CD1c-positive myeloid dendritic cell (primary cell): ENCODE data around the gene ARSA.
A peak's percentile ranks its signal among the peaks of the same experiment; 100 is the strongest.

Experiments
- DNase-seq: peaks from one replicate; pipeline ENCODE4 v3.0.0-alpha.2; 2016; ENCODE audit errors: extremely low spot score

Gene ARSA

DNA sequence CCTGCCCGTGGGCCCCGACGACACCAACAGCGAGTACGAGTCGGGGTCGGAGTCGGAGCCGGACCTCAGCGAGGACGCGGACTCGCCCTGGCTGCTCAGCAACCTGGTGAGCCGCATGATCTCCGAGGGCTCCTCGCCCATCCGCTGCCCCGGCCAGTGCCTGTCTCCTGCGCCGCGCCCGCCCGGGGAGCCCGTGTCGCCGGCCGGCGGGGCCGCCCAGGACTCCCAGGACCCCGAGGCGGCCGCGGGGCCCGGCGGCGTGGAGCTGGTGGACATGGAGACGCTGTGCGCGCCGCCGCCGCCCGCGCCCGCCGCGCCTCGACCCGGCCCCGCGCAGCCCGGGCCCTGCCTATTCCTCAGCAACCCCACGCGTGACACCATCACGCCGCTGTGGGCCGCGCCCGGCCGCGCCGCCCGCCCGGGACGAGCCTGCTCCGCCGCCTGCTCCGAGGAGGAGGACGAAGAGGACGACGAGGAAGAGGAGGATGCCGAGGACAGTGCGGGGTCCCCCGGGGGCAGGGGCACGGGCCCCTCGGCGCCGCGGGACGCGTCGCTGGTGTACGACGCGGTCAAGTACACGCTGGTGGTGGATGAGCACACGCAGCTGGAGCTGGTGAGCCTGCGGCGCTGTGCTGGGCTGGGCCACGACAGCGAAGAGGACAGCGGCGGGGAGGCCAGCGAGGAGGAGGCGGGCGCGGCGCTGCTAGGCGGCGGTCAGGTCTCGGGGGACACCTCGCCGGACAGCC is 23.5 kb downstream of the ARSA start:
- no peak for DNase-seq

DNA sequence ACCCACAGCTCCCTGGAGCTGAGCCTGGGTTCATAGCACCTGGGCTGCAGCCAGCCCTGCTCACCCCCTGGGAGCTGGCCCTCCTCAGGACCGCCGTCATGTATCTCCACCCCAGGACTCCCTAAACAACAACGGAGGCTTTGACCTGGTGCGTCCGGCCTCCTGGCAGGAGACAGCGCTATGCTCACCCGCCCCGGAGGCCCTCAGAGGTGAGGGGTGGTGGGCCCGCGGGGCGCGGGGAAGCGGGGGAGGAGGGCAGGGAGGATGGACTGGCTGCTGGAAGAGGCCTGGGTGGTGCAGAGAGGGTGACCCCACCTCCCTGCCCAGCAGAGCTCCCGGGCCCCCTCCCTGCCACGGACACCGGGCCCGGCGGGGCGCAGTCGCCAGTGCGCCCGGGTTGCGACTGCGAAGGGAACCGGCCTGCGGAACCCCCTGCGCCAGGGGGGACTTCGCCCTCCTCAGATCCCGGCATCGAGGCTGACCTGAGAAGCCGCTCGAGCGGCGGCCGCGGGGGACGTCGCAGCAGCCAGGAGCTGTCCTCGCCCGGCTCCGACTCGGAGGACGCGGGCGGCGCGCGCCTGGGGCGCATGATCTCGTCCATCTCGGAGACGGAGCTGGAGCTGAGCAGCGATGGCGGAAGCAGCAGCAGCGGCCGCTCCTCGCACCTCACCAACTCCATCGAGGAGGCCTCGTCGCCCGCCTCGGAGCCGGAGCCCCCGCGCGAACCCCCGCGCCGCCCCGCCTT is 24.3 kb downstream of the ARSA start:
- no peak for DNase-seq

DNA sequence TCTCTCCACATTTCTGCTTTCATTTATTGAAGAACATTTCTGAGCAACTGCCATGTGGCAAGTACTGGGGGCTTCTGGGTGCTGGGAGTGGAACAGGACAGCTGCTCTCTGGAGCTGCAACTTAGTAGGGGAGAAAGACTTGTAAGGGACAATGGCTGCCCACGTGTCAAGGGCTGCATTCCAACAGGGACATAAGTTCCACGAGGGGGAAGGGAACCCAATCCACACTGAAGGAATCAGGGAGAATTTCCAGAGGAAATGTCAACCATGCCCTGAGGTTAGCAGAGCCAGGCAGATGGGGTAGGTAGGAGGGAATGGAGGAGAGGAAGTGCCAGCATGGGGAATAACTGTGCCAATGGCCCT is 25.6 kb downstream of the ARSA start:
- no peak for DNase-seq

DNA sequence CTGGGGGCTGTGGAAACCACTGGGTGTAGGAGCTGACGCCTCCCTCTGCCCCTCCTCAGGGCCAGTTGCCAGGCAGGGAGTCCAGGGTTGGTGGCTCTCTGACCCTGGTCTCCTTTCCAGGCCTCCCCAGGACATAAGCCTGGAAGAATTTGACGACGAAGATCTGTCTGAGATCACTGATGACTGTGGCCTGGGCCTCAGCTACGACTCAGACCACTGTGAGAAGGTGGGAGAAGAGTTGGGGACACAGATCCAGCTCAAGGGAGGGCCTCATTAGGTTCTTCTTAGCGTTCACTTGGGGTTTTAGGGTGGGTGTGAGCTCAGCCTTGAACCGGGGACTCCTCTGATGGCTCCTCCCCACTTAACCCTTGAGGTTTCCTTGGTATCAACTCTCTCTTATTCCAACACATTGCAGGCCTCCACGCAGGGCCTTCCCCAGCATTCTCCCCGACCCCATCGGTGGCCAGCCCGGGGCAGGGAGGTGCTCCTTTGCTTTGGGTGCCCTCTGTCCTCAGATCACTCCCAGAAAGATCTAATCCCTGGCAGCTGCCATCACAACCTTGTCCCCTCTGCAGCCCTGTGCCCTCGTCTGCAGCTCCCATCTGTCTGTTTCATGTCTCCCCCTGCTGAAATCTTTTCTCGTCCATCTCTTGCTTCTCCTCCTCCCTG is 26.1 kb downstream of the ARSA start:
- no peak for DNase-seq

DNA sequence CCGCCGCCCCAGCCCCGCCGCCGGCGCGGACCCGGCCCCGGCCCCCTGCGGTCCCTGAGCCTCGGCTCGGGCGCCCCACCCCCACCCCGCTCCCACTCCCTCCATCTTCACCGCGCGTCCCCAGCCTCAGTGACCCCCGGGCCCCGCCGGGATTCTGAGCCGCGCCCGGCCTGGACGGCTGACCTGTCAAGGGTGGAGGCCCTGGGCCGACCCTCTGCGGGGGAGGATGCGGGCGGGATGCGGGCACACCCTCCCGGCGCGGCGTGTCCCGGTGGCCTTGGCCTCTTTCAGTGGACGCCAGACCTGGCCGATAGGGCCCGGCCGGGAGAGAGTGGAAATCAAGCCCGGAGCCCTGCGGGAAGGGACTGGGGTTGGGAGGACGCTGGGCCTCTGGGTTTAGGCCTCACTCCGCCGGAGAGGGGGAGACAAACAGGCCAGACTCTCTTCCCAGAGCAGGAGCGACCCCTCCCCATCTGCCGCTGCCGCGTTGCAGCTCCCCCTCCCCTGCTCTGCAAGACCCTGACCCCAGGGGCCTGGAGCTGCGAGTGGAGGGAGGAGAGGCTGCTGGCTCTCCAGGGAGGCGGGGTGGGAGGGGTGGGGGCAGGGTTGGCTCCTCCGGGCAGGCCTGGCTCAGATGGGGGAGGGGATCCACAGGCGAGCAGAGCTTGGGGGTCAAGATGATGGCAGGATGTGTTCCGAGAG is 26.8 kb downstream of the ARSA start:
- no peak for DNase-seq

DNA sequence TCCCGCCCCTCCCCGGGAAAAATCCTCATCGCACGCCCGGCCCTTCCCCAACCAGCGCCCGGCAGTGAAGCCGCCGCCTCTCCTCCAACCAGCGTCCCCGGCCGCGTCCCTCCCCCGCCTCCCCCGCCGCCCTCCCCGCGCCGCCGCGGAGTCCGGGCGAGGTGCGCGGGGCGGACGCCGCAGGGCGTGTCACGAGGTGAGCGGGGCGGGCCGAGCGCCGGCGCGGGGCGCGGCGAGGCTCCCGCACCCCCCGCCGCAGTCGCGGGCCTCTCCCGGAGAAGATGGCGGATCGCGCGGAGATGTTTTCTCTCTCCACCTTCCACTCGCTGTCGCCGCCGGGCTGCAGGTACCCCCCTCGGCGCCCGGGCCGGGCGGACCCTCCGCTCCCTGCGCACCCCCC is 27.4 kb downstream of the ARSA start, which contains the start of gene MAPK8IP2:
Gene MAPK8IP2 (plus strand): TSS at position 256 of the 400 bp plus-strand sequence. CDS start 26 bp downstream, at position 282.
- DNase-seq = peak; percentile 1

DNA sequence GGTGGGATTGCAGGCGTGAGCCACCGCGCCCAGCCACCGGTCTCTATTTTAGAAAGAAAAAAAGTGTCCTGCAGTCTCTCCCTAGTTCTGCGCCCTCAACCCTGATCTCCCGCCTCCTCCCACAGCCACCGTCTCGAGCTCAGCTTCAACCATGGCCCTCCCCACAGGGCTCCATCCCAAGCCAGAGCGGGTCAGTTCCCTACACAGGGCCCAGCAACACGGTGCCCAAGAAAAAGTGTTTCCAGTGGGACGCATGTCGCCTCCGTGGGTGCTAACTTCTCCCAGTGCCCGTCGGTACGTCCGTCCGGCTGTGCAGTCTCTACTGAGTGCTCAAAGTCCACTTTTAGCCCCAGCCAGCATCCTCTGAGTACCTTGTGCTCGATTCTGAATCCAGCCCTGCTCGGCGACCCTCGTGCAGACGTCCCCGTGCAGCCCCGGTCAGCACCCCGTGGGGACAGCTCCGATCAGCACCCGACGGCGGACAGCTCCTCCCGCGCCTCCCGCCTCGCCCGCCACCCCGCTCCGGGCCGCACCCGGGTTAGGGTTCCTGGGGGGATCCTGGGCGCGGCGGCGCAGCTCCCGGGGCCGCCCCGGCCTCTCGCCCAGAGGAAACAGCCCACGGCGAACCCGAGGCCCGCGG is 28.0 kb downstream of the ARSA start:
- DNase-seq = peak; percentile 61

DNA sequence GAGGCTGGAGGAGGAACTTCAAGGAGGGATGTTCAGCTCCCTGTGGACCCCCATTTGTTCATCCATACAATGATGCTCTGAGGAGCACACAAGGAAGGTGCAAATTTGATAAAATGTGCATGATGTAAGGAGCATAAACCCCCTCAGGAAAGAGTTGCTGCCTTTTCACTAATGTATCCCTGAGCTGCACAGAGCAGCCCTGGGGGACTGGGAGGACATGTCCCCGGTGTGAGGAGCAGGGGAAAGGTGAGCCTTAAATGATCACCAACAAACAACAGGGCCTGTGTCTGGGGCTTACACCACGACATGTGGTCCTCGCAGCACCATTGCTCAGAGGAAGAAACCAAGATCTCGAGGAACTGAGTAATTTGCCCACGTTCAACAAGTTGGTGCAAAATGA is 30.9 kb downstream of the ARSA start:
- no peak for DNase-seq

DNA sequence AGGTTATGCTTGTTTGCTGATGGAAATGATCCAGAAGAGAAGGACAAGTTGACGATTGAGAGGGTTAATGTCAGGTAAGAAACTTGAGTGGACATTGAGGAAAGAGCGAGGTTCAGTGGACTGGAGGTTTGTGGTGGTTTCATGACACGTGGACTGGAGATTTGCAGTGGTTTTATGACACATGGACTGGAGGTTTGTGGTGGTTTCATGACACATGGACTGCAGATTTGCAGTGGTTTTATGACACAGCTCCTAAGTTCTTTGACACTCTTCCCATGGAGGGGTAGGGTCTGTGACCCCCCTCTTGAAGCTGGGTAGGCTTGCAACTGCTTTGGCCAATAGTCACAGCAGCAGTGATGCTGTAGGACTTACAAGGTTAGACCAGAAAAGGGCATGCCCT is 32.8 kb downstream of the ARSA start:
- no peak for DNase-seq

DNA sequence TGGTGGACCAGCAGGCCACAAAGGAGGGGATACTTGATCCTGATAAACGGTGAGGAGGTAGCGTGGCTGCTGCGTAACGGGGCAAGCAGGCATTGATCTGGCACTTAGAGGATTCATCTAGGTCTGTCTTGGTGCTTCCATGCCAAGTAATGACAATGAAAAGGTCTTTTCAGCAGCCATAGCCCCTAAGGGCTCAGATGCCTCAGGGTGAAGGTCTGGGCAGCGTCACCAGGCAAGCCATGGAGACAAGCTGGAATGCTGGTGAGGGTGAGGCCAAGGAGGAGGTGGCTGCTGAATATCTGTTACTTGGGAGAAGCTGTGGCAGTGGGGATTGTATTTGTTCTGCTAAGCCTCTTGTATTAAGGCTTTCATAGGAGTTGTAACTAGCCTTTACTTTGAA is 40.5 kb downstream of the ARSA start:
- DNase-seq = no peak

DNA sequence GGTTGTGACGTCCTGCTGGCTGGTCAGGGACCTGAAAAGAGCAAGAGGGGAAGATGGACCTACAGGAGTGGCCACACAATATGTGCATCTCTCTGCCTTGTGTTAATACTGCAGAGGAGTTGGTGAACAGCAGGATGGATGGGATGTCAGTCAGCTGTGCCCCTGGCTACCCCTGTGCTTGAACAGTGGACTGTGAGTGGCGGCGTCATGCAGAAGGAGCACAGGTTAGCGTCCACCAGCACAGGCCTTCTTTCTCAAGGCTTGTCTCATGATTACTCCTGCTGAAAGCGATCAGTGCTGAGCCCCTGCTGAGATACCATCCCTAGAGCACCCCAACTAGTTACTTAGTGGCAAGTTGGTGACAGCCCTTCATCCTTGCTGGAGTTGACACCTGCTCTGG is 41.5 kb downstream of the ARSA start:
- DNase-seq = no peak

DNA sequence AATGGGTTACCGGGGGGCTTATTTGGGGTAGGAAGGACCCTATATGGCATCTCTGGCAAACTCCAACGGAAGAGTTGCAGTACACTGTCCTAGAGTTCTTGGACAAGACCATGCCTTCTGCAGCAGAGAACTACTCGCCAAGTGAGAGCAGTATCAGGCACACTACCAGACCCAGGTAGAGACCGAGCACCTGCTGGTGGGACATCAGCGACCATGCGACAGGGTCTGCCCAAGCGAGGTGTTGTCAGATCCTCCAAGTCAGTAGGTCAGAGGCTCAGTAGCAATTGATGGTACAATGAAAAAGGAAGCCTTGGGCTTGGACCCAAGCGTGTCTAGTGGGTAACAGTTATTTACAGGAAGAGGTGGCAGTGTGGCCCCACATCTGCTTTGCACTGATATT is 42.2 kb downstream of the ARSA start:
- DNase-seq = no peak

DNA sequence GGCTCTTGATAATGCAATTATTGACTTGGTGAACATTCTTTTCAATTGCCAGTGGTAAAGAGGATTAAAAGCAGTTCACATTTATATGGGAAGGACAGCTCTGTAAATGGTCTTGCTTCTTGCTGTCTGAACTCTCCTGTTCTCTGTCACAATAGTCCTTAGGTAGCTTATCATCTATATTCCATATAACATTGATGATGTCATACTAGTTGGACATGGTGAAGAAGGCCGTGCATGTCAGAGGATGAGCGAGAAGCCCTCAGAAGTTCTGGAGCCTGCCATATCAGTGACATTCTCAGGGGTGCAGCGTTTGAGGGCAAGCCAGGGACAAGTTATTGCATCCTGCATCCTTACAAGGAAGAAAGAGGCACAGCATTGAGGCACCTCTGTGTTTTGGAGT is 42.7 kb downstream of the ARSA start:
- no peak for DNase-seq

DNA sequence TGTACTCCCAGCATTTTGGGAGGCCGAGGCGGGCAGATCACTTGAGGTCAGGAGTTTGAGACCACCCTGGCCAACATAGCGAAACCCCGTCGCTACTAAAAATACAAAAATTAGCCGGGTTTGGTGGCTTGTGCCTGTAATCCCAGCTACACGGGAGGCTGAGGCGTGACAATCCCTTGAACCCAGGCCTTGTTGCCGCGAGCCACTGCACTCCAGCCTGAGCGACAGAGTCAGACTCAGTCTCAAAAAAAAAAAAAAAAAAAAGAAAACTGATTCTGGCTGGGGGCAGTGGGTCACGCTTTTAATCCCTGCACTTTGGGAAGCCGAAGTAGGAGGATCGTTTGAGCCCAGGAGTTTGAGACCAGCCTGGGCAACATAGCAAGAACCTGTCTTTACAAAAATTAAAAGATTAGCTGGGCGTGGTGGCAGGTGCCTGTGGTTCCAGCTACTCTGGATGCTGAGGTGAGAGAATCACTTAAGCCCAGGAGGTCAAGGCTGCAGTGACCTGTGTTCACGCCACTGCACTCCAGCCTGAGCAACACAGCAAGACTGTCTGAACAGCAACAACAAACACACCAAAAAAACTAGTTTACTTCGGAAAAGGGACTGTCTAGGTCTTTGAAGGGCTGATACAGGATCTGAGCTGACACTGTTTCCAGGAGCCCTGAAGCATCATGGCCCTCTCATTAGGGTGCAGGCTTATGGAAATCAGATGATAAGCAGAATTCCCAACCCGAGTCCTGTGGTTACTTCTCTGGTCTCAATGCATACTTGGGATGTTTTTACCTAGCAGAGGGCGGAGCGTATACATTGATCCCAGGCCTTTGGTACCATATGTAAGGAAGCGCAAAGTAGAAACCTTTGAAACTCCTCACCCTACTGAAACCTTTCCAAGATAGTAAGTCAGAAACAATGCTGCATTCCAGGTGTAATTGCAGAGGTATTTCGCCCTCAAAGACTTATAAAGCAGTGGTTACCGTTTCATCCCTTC is 43.6 kb downstream of the ARSA start:
- no peak for DNase-seq

DNA sequence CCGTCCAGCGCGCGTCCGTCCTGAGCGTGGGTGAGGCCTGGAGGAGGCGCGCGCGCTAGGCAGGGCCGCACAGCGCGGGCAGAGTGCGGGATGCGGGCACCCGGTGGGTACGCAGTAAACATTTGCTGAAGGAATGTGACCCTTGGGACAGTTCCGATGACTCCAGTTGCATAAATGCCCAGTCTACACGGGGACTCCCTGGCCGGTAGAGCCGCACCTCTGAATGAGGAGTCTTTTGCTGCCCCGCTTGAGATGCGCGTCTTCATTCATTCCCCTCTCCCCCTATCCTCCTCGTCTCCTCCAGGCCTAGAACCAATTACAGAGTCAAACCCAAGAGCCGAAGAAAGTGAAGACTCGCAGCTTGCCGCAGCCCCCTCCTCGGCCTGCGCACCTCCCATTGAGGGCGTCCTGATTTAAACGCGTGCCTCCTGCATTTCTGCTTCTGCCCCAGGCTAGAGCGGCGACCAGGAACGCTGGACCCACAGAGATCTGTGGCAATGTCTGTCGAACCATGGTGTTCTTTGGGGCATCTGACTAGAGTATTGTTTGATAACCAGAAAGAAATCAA is 44.6 kb downstream of the ARSA start:
- DNase-seq = no peak

DNA sequence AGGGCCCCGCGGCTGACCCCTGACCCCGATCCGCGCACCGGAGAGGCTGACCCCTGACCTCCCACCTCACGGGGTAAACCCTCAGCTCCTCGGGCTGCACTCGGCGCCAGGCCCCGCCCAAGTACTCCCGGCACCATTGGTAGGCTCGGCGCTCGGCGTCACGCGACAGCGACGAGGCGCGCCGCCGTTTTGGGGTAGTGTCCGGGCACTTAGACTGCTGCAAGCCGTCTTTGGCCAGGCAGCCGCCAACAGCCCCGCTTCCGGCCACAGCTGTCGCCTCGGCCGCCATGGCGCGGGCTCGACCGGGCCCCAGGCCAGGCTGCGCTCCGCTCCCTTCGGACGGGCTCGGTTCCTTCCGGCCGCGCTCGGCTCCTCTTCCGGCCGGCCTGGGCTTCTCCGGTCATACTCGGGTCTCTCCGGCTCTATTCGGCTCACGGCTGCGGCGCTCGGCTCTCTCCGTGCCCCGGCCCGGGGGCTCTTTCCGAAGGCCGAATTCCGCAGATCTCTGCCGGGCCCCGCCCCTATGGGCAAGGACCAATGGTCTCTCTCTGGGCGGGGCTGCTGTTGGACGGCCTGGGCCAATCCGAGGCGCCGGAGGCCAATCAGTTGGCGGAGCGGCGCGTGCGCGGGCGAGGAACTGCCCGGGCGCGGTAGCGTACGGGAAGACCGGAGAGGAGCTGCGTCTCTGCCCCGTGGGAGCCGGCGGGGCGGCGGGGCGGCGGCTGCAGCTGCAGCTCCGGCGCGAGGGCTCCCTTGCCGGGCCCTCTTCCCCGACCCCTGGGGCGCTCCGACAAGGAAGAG is 45.3 kb downstream of the ARSA start, which contains the start of gene CHKB:
Gene CHKB (minus strand): TSS at position 357 of the 801 bp plus-strand sequence. CDS start 68 bp downstream, at position 289.
- peak; percentile 99 for DNase-seq

DNA sequence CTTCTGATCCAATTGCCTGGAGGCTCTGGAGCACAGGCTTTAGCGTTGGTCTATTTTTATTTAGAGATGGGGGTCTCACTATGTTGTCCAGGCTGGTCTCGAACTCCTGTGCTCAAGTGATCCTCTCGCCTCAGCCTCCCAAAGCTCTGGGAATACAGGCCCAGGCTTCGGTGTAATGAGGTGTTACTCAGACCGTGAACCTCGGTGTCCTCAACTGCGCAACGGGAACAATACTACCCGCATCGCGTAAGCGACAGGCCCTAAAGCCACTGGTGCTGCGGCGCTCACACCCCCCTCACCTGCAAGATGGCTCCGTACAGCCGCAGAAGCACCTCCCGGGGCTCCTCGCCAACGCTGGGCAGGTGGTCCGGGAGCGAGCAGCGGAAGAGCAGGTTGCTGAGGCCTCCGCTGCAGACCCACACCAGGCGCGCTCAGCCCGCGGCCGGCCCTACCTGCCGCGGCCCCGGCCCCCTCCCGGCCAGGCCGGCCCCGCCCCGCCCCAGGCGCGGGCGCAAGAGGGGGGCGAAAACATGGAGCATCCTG is 45.9 kb downstream of the ARSA start:
- peak; percentile 7 for DNase-seq

DNA sequence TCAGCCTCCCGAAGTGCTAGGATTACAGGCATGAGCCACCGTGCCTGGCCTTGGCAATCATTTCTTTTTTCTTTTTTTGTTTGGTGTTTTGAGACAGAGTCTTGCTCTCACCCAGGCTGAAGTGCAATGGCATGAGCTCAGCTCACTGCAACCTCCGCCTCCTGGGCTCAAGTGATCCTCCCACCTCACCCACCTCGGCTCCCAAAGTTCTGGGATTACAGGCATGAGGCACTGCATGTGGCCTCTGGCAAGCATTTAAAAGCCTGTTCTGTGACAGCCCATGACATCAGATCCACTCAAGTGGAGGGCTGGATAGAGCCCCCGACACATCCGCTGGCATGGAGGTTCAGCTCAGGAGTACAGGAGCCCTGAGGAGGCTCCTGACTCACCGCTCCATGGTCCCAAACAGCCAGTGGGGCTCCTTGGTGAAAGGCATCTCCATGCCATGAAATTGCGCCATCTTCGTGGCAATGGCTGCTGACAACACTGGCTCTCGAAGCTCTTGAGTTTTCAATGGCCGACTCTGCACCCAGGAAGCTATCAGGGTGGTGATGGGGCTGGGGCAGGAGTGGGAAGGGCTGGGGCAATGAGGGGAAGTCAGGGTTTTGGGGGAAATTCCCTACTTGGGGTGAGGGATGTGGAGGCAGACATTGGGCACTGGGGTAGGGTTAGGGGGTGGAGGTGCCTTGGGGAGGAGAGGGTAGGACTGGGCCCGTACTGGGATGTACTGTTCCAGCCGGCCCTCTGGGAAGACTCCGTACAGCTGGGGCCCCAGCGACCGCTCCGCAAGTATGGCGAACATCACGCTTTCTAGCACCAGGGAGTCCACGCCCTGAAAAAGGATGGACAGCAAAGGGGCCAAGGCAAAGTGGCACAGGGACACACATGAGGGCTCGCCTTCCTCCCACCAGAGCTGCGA is 46.7 kb downstream of the ARSA start:
- DNase-seq = peak; percentile 10
